ENCODE measurements around the gene GPR68. TPM values are rescaled to one million over a fixed set of nuclear protein-coding genes. Genes with fewer than 3 reads are reported as not detected.
"Not testable (repeated sequence)": the region's sequence is repeated elsewhere in the genome, so short reads cannot be mapped to it uniquely, and the experiment has no call there.

GPR68 gene
- total RNA-seq, 1 donor: 8.0 TPM

DNA sequence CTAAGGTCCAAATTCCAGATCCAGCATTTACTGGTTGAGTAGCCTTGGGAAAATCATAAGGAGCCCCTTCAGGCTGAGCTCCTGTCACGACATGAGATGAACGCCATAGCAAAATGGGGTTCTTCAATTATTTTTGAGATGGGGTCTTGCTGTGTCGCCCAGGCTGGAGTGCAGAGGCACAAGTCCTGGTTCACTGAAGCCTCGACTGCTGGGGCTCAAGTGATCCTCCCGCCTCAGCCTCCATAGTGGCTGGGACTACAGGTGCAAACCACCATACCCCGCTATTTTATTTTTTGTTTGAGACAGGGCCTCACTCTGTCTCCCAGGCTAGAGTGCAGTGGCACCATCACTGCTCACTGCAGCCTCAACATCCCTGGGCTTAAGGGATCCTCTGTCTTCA, 25.7 kb upstream of the GPR68 start:
- Histone ChIP-seq H3K79me2 (ENCODE audit: insufficient read depth, low read length) (no peaks in the 10 kb centered on the region), H3K27ac (ENCODE audit: low read depth, low read length) (no peak overlapping the region), H4K20me1 (ENCODE audit: insufficient read depth, low read length) (no peaks in the 10 kb centered on the region), H3K9me3 (ENCODE audit: low read depth, low read length) (no peaks in the 10 kb centered on the region), H3K4me1 (ENCODE audit: insufficient read depth, low read length) (peaks cover 5% of the 10 kb centered on the region), H2AFZ (ENCODE audit: low read length) (no peak overlapping the region), H3K4me3 (ENCODE audit: insufficient read depth, low read length) (no peak overlapping the region), H3K27me3 (ENCODE audit: insufficient read depth, low read length) (no peaks in the 10 kb centered on the region), H3K36me3 (ENCODE audit: insufficient read depth, low read length) (no peaks in the 10 kb centered on the region), H3K4me2 (ENCODE audit: insufficient read depth, low read length) (no peak overlapping the region)
- no peak for DNase-seq (ENCODE audit: insufficient read length, low spot score, missing footprints)
- TF ChIP-seq, protein P1, sequence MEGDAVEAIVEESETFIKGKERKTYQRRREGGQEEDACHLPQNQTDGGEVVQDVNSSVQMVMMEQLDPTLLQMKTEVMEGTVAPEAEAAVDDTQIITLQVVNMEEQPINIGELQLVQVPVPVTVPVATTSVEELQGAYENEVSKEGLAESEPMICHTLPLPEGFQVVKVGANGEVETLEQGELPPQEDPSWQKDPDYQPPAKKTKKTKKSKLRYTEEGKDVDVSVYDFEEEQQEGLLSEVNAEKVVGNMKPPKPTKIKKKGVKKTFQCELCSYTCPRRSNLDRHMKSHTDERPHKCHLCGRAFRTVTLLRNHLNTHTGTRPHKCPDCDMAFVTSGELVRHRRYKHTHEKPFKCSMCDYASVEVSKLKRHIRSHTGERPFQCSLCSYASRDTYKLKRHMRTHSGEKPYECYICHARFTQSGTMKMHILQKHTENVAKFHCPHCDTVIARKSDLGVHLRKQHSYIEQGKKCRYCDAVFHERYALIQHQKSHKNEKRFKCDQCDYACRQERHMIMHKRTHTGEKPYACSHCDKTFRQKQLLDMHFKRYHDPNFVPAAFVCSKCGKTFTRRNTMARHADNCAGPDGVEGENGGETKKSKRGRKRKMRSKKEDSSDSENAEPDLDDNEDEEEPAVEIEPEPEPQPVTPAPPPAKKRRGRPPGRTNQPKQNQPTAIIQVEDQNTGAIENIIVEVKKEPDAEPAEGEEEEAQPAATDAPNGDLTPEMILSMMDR (IDR thresholded peaks at IDR 0.05; ENCODE audit: extremely low read depth, low read depth, low read length): no peak

DNA sequence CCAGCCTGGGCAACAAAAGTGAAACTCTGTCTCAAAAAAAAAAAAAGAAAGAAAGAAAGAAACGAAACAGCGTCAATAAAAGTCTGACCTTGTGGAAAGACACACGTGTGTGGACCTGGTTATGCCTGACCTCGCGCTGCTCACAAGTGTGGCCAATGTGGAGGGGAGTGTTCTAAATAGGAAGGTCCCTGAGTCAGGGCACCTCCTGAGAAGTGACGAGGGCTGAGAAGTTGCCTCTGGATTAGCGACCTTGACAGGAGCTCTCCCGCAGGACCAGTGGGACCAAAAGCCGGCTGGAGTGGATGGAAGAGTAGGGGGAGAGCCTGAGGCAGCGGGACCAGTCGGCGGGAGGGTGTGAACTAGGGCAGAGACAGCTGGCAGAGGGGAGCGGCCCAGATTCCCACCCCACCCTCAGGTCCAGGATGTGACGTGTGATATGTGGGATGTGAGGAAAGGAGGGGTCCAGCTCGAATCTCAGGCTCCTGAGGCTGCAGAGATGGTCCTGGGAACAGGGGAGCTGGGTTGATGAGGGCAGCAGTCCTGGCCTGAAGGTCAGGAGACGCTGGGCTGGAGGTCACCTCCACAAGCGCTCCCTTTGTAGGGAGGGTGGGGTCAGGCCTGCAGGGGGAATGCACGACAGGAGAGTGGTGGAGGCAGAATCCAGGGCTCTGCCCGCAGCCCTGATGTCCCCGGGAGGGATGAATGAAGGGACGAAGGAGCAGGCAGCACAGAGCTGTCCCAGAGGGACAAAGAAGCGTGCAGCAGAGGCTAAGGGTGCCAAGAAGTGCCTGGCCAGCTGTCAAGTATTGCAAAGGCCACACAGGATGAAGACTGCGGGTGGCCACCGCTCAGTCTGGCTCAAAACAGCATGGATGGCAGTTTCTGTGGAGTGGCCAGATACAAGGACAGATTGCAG, 24.8 kb upstream of the GPR68 start:
- no peaks in the 10 kb centered on the region for H3K79me2 ChIP-seq (ENCODE audit: insufficient read depth, low read length)
- H3K9me3 ChIP-seq (ENCODE audit: low read depth, low read length): no peaks in the 10 kb centered on the region
- DNase-seq (ENCODE audit: insufficient read length, low spot score, missing footprints): peak; percentile 91
- TF ChIP-seq, protein P1 (IDR thresholded peaks at IDR 0.05; ENCODE audit: extremely low read depth, low read depth, low read length): no peak
- no peak overlapping the region for H3K4me3 ChIP-seq (ENCODE audit: insufficient read depth, low read length)
- peak overlapping the region; percentile 62 for H3K4me2 ChIP-seq (ENCODE audit: insufficient read depth, low read length)
- no peak overlapping the region for H2AFZ ChIP-seq (ENCODE audit: low read length)
- no peak overlapping the region for H3K27ac ChIP-seq (ENCODE audit: low read depth, low read length)
- H3K4me1 ChIP-seq (ENCODE audit: insufficient read depth, low read length): peaks cover 5% of the 10 kb centered on the region
- H3K27me3 ChIP-seq (ENCODE audit: insufficient read depth, low read length): no peaks in the 10 kb centered on the region
- H4K20me1 ChIP-seq (ENCODE audit: insufficient read depth, low read length): no peaks in the 10 kb centered on the region
- no peaks in the 10 kb centered on the region for H3K36me3 ChIP-seq (ENCODE audit: insufficient read depth, low read length)

DNA sequence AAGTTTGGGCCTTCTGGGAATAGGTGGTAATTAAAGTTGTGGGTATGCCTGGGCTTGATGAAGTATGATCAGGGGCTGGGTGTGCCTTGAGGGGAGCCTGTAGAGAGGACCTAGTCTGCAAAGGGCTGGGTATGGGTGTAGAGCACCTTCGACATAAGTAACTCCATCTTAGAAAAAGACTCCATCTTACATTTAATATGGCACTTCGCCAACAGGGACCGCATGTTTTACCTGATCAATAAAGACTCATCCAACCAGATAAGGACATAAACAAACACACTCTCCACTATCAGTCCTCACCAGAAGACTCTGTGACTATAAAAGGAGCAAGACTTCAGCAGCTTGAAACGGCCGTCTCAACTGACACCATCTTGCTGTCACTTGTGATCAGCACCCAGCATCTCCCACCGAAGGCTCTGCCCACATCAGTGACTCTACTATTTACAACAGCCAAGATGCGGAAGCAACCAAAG, 23.5 kb upstream of the GPR68 start:
- Histone ChIP-seq H3K4me1 (ENCODE audit: insufficient read depth, low read length) (peaks cover 5% of the 10 kb centered on the region), H4K20me1 (ENCODE audit: insufficient read depth, low read length) (no peaks in the 10 kb centered on the region), H3K4me2 (ENCODE audit: insufficient read depth, low read length) (no peak overlapping the region), H3K4me3 (ENCODE audit: insufficient read depth, low read length) (no peak overlapping the region), H3K36me3 (ENCODE audit: insufficient read depth, low read length) (no peaks in the 10 kb centered on the region), H3K27ac (ENCODE audit: low read depth, low read length) (no peak overlapping the region), H3K27me3 (ENCODE audit: insufficient read depth, low read length) (no peaks in the 10 kb centered on the region), H3K9me3 (ENCODE audit: low read depth, low read length) (no peaks in the 10 kb centered on the region), H2AFZ (ENCODE audit: low read length) (no peak overlapping the region), H3K79me2 (ENCODE audit: insufficient read depth, low read length) (no peaks in the 10 kb centered on the region)
- DNase-seq (ENCODE audit: insufficient read length, low spot score, missing footprints): no peak
- TF ChIP-seq, protein P1 (IDR thresholded peaks at IDR 0.05; ENCODE audit: extremely low read depth, low read depth, low read length): no peak

DNA sequence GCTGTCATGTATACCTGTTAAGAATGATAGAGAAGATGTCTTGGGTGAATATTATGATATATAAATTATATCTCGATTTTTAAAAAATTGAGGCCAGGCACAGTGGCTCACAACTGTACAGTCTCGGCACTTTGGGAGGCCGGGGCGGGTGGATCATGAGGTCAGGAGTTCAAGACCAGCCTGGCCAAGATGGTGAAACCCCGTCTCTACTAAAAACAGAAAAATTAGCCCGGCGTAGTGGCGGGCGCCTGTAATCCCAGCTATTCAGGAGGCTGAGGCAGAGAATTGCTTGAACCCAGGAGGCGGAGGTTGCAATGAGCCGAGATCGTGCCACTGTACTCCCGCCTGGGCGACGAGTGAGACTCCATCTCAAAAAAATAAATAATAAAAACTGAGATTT, 21.8 kb upstream of the GPR68 start:
- DNase-seq (ENCODE audit: insufficient read length, low spot score, missing footprints); H2AFZ ChIP-seq (ENCODE audit: low read length); H3K4me1 ChIP-seq (ENCODE audit: insufficient read depth, low read length); H3K4me3 ChIP-seq (ENCODE audit: insufficient read depth, low read length); H3K27ac ChIP-seq (ENCODE audit: low read depth, low read length); H3K9me3 ChIP-seq (ENCODE audit: low read depth, low read length); H4K20me1 ChIP-seq (ENCODE audit: insufficient read depth, low read length); H3K4me2 ChIP-seq (ENCODE audit: insufficient read depth, low read length); H3K79me2 ChIP-seq (ENCODE audit: insufficient read depth, low read length); H3K36me3 ChIP-seq (ENCODE audit: insufficient read depth, low read length); H3K27me3 ChIP-seq (ENCODE audit: insufficient read depth, low read length): not testable (repeated sequence)
